HG03108 (cell line): ENCODE measurements around the gene FBXO38.

Source experiments
- ATAC-seq: cut with Tn5 transposase; IDR thresholded peaks from one replicate; pipeline ENCODE4 v1.9.1; 2021; ENCODE audit warnings: moderate library complexity; ENCODE audit not compliant: unreplicated experiment

FBXO38 gene

GRCh38 chr5:148381906-148382305 lies 1.9 kb upstream of the FBXO38 start:
- no peak for ATAC-seq

DNA sequence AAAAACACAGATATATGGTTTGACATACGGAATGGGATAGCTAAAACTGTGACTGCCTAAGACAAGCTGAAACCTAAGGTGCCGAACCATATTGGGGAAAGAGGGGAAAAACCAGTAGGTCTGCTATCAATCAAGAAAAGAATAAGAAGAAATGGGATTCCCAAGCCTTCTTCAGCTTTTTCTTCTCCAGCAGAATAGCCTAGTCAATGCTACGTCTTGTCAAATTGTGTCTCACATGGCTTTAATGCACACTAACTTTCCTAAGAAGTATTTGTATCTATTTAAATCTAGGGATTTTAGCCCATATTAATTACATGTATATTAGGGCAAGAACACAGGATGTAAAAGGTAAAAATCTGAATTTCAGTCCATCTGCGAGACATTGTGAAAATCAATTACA lies 797 bp upstream of the FBXO38 start:
- no peak for ATAC-seq

- no peak for ATAC-seq
These were observed 601 bp downstream of the FBXO38 start for GRCh38 chr5:148384380-148384737.

DNA sequence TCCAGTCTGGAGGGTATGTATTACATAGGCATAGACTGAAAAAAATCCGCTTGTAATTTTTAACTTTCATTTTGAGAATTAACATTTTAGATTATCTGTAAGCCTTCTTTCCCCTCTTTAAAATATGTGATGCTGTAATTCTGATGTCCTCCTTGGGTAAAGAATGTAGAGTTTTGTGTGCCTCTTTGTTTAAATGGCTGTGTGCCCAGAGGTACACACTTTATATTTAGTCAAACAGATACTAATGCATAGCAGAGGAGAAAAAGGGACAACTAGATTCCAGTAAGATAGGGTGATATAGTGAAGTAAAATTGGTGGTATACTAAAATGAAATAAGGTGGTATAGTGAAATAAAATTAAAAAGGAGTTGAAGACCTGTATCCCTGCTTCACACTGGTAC lies 1.3 kb downstream of the FBXO38 start:
- no peak for ATAC-seq

DNA sequence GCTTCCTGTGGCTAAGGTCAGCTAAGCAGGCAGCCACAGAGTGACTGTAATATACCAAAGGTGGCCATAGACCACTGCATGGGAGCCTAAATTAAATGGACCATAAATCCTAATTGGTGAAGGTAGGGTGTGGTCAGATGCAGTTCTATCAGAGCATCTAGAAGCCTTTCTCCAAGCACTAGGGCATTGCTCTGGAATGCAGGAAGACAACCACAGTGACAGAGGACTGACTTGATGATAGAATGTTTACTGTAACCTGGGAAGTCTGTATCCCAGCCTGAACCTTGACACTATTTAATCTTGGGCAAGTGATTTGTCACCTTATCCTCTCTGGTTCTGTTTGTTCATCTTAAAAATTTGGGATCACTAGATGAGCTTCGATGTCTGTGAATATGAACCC lies 2.3 kb downstream of the FBXO38 start:
- ATAC-seq = no peak

GRCh38 chr5:148387325-148387724 lies 3.6 kb downstream of the FBXO38 start:
- no peak for ATAC-seq

DNA sequence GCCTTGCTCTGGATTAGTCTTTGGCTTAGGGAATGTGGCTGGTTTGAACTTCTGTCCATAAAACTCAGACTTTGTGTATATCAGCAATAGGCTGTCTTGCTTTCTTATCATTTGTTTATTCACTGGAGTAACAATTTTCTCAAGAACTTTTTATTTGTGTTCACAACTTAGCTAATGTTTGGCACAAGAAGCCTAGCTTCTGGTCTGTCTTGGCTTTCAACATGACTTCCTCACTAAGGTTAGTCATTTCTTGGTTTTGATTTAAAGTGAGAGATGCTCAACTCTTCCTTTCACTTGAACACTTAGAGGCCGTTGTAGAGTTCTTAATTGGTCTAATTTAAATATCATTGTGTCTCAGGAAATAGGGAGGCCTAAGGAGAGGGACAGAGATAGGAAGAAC lies 4.9 kb downstream of the FBXO38 start:
- ATAC-seq = no peak

- no peak for ATAC-seq
These were observed 7.2 kb downstream of the FBXO38 start for GRCh38 chr5:148390914-148391313.

GRCh38 chr5:148391422-148391821 lies 7.7 kb downstream of the FBXO38 start:
- ATAC-seq = no peak

DNA sequence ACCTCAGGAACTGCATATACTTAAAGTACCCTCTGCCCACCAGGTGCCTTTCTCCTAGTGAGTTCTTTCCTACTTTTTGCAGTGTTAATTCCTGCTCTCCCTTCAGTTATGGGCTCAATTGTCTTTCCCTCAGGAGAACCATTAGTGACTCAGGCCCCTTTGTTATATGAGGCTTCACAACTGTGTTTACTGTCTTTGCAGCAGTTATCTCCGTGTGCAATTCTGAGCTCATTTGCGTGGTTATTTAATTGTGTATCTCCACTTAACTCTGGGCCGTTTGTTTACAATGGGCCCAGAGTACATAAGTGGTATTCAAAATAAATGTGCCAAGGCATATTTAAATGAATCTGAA lies 9.6 kb downstream of the FBXO38 start:
- no peak for ATAC-seq

GRCh38 chr5:148394587-148395019 lies 10.8 kb downstream of the FBXO38 start:
- no peak for ATAC-seq

DNA sequence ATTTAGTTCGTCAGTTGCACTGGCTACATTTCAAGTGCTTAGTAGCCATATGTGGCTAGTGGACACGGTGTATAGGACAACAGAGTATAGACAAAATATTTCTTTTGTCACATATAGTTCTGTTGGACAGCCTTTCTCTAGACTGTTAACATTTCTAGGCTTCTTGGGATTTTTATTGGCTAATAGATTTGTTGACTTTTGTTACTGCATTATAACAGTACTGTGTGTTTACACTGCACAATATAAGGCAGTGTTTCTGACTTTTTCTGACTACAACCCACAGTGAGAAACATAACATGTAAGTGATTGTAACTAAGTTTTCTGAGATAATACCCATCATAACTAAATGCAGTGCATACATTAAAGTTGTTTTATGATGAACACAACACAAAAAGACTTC lies 11.3 kb downstream of the FBXO38 start:
- ATAC-seq = no peak

DNA sequence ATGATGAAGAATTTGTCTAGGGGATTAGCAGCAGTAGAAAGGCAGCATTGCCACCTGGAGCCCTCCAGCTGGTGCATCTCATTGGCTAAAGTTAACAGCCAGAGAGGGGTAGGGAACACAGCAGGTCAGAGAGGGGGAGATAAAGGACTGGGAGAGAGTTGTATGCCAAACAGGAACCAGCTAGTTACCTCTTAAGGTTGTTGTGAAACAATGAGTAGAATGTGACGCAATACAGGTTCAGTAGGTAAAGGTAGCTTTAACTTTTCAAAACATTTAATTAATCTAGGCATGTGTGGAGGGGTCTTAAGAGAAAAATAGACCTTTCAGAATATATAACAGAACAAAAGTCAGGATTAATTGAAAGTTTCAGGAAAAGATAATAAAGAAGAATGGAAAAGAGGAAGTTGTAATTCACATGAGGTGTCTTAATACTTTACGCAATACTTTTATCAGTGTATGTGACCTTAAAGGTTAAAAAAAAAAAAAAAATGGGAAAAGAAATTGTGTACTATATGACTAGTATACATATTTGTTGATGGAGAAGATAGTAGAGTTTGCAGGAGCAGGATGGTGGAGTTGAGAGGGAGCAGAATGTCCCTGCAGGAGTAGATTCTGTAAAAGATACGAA lies 14.3 kb downstream of the FBXO38 start:
- no peak for ATAC-seq

- ATAC-seq = no peak
These were observed 15.0 kb downstream of the FBXO38 start for GRCh38 chr5:148398698-148399121.

DNA sequence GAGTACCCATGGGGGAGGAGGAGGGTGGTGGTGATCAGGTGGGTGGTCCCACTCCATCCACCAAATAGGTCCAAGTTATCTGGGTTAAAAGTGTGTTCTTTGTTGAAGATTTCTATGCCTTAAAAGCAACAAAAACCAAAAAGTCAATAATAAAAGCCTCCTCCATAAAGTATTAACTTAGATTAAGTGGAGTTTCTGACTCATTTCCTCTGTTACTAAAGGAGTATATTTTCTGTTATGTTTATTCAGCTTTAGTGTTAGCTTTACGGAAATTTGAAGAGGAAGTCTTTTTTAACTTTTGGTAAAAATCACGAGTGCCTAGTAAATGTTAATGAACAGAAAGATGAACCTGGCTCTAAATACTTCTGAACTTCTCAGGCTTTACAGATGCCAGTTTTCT lies 17.8 kb downstream of the FBXO38 start:
- ATAC-seq = no peak

DNA sequence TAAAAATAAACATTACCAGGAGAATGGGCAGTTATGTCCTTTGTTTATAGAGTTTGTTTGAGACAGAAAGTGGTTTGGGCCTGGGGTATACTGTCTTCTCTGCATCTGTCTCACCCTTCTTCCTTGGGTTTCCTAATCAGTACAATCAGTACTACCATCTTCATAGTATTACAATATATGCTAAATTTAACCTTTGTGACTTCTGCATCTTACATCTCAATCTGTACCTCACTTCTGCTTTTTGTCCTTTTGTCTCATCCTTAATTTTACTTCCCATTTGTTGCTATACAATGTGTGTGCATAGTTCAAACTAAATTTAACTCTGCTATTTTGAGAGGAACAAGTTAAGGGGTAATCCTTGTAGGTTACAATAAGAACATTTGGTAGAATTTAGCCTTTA lies 19.6 kb downstream of the FBXO38 start:
- no peak for ATAC-seq

- no peak for ATAC-seq
These were observed 22.6 kb downstream of the FBXO38 start for GRCh38 chr5:148406406-148406805.

DNA sequence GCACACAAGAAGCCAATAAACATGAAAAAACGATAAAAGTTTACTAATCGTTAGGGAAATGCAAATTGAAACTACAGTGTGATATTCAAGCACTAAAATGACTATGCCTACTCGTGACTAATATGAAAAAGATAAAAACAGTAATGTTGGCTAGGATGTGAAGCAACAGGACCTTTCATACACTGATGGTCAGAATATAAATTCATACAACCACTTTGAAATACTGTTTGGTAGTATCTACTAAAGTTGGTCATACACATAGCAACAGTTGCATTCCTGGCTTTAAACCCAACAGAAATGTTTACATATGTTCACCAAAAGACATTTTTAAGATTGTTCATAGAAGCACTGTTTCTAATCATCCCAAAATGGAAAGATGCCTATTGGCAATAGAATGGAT lies 24.3 kb downstream of the FBXO38 start:
- ATAC-seq = no peak

GRCh38 chr5:148412124-148412523 lies 28.4 kb downstream of the FBXO38 start:
- no peak for ATAC-seq

GRCh38 chr5:148414833-148415232 lies 31.1 kb downstream of the FBXO38 start:
- ATAC-seq = no peak

- no peak for ATAC-seq
These were observed 32.7 kb downstream of the FBXO38 start for GRCh38 chr5:148416416-148416815.

GRCh38 chr5:148416921-148417320 lies 33.2 kb downstream of the FBXO38 start:
- no peak for ATAC-seq

- ATAC-seq = no peak
These were observed 34.8 kb downstream of the FBXO38 start for GRCh38 chr5:148418511-148418910.

- ATAC-seq = no peak
These were observed 37.9 kb downstream of the FBXO38 start for GRCh38 chr5:148421661-148422060.
